HepG2 (cell line): Measurements from ENCODE around the gene BBOX1.

Experiments used
- CBX5 ChIP-seq: sonication (generic); formaldehyde crosslinking; IDR thresholded peaks from 2 replicates; pipeline ENCODE4 v1.4.0; 2020; ENCODE audit warnings: missing genetic modification reagents, borderline replicate concordance
- CEBPG ChIP-seq: IDR thresholded peaks from 2 replicates; pipeline ENCODE4 v1.6.1; 2016
- CENPT ChIP-seq: sonication (generic); formaldehyde crosslinking; IDR thresholded peaks from 2 replicates; pipeline ENCODE4 v1.8.0; 2022; ENCODE audit warnings: low read depth, mild to moderate bottlenecking, moderate library complexity, missing genetic modification reagents
- CTCF ChIP-seq: sonication (generic); formaldehyde crosslinking; IDR thresholded peaks from 2 replicates; pipeline ENCODE4 v1.5.0; 2020; ENCODE audit warnings: mild to moderate bottlenecking, missing genetic modification reagents, moderate library complexity
- DNMT3B ChIP-seq: conservative IDR thresholded peaks from 2 replicates; pipeline ENCODE4 v1.6.1; 2016; ENCODE audit warnings: missing biosample characterization, control low read depth
- SMC3 ChIP-seq: IDR thresholded peaks from 2 replicates; pipeline ENCODE4 v1.6.1; 2011; ENCODE audit warnings: low read length, improper control_type of control experiment
- ZNF3 ChIP-seq: IDR thresholded peaks from 2 replicates; pipeline ENCODE4 v1.7.0; 2017; ENCODE audit warnings: inconsistent platforms
- ZNF619 ChIP-seq: sonication (generic); formaldehyde crosslinking; IDR thresholded peaks from 2 replicates; pipeline ENCODE4 v1.4.0; 2020; ENCODE audit warnings: mild to moderate bottlenecking, missing genetic modification reagents

GRCh38 chr11:27097551-27097950, 56.9 kb downstream of the BBOX1 start:
- TF ChIP-seq ZNF3 (CRISPR knock-in tag), result no peak
- no peak for TF ChIP-seq DNMT3B (CRISPR knock-in tag)
- no peak for TF ChIP-seq CEBPG
- TF ChIP-seq ZNF619 (CRISPR knock-in tag), result no peak
- no peak for TF ChIP-seq SMC3
- no peak for TF ChIP-seq CTCF (CRISPR knock-in tag)
- TF ChIP-seq CBX5, result no peak
- no peak for TF ChIP-seq CENPT
